Right lobe of liver (tissue), 4 donors: ENCODE data around the gene SUMO2.

ENCODE experiments used
- POLR2A ChIP-seq: fragments of 450-650 bp; IDR thresholded peaks from one replicate; pipeline ENCODE4 v1.6.1; 2017; ENCODE audit warnings: antibody characterized with exemption, mild to moderate bottlenecking
- TF ChIP-seq, protein P1 (sequence below), 4 donors: fragments of 200-600 bp in 3 of 4; fragments of 450-650 bp in 1 of 4; IDR thresholded peaks; one replicate each; pipeline versions ENCODE4 v1.5.1 to v1.8.0; 2016 to 2022; ENCODE audit warnings: antibody characterized with exemption in 4 of 4, mild to moderate bottlenecking in 2 of 4
- donor health status: DM: no; HTN: no; CAD: no.
- donor health status: DM: no; HTN: no; CAD: no.
- donor health status: DM: no; HTN: yes; CAD: no.

- TF ChIP-seq, protein P1, sequence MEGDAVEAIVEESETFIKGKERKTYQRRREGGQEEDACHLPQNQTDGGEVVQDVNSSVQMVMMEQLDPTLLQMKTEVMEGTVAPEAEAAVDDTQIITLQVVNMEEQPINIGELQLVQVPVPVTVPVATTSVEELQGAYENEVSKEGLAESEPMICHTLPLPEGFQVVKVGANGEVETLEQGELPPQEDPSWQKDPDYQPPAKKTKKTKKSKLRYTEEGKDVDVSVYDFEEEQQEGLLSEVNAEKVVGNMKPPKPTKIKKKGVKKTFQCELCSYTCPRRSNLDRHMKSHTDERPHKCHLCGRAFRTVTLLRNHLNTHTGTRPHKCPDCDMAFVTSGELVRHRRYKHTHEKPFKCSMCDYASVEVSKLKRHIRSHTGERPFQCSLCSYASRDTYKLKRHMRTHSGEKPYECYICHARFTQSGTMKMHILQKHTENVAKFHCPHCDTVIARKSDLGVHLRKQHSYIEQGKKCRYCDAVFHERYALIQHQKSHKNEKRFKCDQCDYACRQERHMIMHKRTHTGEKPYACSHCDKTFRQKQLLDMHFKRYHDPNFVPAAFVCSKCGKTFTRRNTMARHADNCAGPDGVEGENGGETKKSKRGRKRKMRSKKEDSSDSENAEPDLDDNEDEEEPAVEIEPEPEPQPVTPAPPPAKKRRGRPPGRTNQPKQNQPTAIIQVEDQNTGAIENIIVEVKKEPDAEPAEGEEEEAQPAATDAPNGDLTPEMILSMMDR (IDR thresholded peaks at IDR 0.05) = no peak
- no peak for TF ChIP-seq POLR2A
These were observed 56.8 kb downstream of the SUMO2 start for GRCh38 chr17:75125984-75126383.
